Mucosa of descending colon (tissue), 3 donors: Measurements from ENCODE around the gene NPTN. TPM values are rescaled to one million over a fixed set of nuclear protein-coding genes. Genes with fewer than 3 reads are reported as not detected.

Experiments
- ATAC-seq: fragments of 200-7000 bp; cut with Tn5 transposase; one replicate; pipeline ENCODE4 v1.9.1; 2020; ENCODE audit warnings: mild to moderate bottlenecking, moderate library complexity
- DNase-seq, 3 donors: peaks; one replicate each; pipeline ENCODE4 v3.0.0-alpha.2; 2020
- H3K36me3 ChIP-seq: fragments of 200-600 bp; one replicate; pipeline ENCODE4 v1.8.0; 2021; ENCODE audit warnings: low read depth, mild to moderate bottlenecking
- H3K4me1 ChIP-seq: fragments of 200-600 bp; one replicate; pipeline ENCODE4 v1.8.0; 2021; ENCODE audit warnings: low read depth, mild to moderate bottlenecking
- H3K4me3 ChIP-seq: fragments of 200-600 bp; one replicate; pipeline ENCODE4 v1.8.0; 2021; ENCODE audit warnings: mild to moderate bottlenecking
- H3K9me3 ChIP-seq: fragments of 200-600 bp; one replicate; pipeline ENCODE4 v1.8.0; 2021; ENCODE audit warnings: mild to moderate bottlenecking
- CTCF ChIP-seq: fragments of 200-600 bp; IDR thresholded peaks from one replicate; pipeline ENCODE4 v1.8.0; 2022; ENCODE audit warnings: antibody characterized with exemption, mild to moderate bottlenecking
- intact Hi-C, 2 donors: fragments of 100-400 bp; cut with DNase I in 1 of 2; cut with micrococcal nuclease in 1 of 2; formaldehyde crosslinking; loops; one replicate each; pipeline versions ENCODE4 v1.11.0 to v1.11.1; 2022; cut with DNase I, micrococcal nuclease
- total RNA-seq, 3 donors: library from RNA; stranded (reverse); fragmentation: NEBNext Ultra II Directional in 2 of 3; extraction: Animal tissue kit (Norgen Biotek cat#: 25700) in 2 of 3; gene quantifications; one replicate each; pipeline versions ENCODE4 v1.2.1 to v1.2.4, GENCODE V29; 2021 to 2023
- donor health status: DM: no; HTN: no; CAD: no; lungs with moderate emphysema.
- donor health status: DM: no; HTN: no; CAD: no.
- donor health status: DM: no; HTN: yes; CAD: no.

NPTN gene
- total RNA-seq, 3 donors from 2014 or later = 157 to 200 (median 168) TPM

GRCh38 chr15:73567020-73567419 is 66.2 kb downstream of the NPTN start:
- DNase-seq (no peak), ATAC-seq (no peak)
- no peaks in the 10 kb centered on the region for H3K4me1 ChIP-seq
- intact Hi-C loops = loop anchor here in 1 of 2 donors (10.0 kb wide), 1 partner anchor 138 kb away; no protein-coding TSS in a partner anchor
- no peak for TF ChIP-seq CTCF
- no peaks in the 10 kb centered on the region for H3K9me3 ChIP-seq
- no peak overlapping the region for H3K4me3 ChIP-seq
- peaks cover 6% of the 10 kb centered on the region for H3K36me3 ChIP-seq

GRCh38 chr15:73564255-73564654 is 68.9 kb downstream of the NPTN start:
- ATAC-seq (no peak), DNase-seq (no peak)
- intact Hi-C loops = loop anchor here in 1 of 2 donors (10.0 kb wide), 1 partner anchor 141 kb away; no protein-coding TSS in a partner anchor
- TF ChIP-seq CTCF = no peak
- no peaks in the 10 kb centered on the region for H3K4me1 ChIP-seq
- no peak overlapping the region for H3K4me3 ChIP-seq
- H3K9me3 ChIP-seq = no peaks in the 10 kb centered on the region
- no peaks in the 10 kb centered on the region for H3K36me3 ChIP-seq

DNA sequence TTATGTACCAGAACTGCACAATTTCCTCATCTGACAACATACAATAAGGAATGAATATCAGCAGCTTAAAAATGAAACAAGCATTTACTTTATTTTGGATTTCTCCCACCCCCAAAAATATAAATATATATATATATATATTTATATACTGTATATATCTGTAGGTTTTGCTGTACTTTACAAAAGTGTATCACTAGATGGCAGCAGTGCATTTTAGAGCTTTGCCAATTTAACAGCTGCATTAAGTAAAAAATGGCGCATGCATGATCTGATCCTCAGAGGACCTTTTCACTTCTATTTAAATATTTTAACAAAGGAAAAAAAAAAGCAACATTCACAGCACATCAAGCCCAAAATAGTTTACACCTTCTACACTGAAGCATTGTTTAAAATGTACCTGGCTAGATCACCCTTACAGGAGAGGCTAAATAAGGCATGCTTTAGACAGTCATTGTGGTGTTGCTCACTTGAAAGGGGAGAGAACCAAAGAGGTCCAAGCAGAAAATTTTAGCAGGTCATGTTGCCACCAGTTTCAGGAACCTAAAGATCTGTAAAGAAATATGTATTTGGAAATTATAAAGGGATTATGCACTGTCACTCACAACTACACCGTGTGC is 72.6 kb downstream of the NPTN start:
- peak in 1 of 3 donors; percentile 70 for DNase-seq
- H3K9me3 ChIP-seq = no peaks in the 10 kb centered on the region
- peak; percentile 22 for TF ChIP-seq CTCF
- no peak overlapping the region for H3K4me3 ChIP-seq
- intact Hi-C loops = loop anchor here in 1 of 2 donors (10.0 kb wide), 1 partner anchor 144 kb away; no protein-coding TSS in a partner anchor
- H3K36me3 ChIP-seq = no peaks in the 10 kb centered on the region
- ATAC-seq = peak; percentile 80
- H3K4me1 ChIP-seq = no peaks in the 10 kb centered on the region

GRCh38 chr15:73558529-73558928 is 74.7 kb downstream of the NPTN start:
- H3K4me1 ChIP-seq = no peaks in the 10 kb centered on the region
- DNase-seq = no peak
- H3K4me3 ChIP-seq = no peak overlapping the region
- H3K36me3 ChIP-seq = no peaks in the 10 kb centered on the region
- H3K9me3 ChIP-seq = no peaks in the 10 kb centered on the region
- no peak for ATAC-seq
- TF ChIP-seq CTCF = no peak
- intact Hi-C loops = loop anchor here in 1 of 2 donors (5.0 kb wide), 1 partner anchor 79 kb away; no protein-coding TSS in a partner anchor

- H3K36me3 ChIP-seq = no peaks in the 10 kb centered on the region
- intact Hi-C loops = loop anchor here in 1 of 2 donors (5.0 kb wide), 1 partner anchor 82 kb away; no protein-coding TSS in a partner anchor
- no peaks in the 10 kb centered on the region for H3K9me3 ChIP-seq
- H3K4me1 ChIP-seq = no peaks in the 10 kb centered on the region
- no peak overlapping the region for H3K4me3 ChIP-seq
- DNase-seq = no peak
- no peak for TF ChIP-seq CTCF
- no peak for ATAC-seq
These were observed 78.1 kb downstream of the NPTN start for GRCh38 chr15:73555080-73555479.
